HepG2 (cell line): Measurements from ENCODE around the gene RBM19. TPM values are rescaled to one million over a fixed set of nuclear protein-coding genes. Genes with fewer than 3 reads are reported as not detected.

Experiments
- ATAC-seq: fragments of 200-7000 bp; cut with Tn5 transposase; 3 replicates; pipeline ENCODE4 v1.9.1; 2020; ENCODE audit warnings: mild to moderate bottlenecking, moderate library complexity
- BruUV-seq: library from RNA; stranded (reverse); fragments of 400-500 nt; replicated peaks from 2 replicates; lab custom pipeline; 2021; lab: Mats Ljungman, UMichigan
- CTCF ChIA-PET: fragments of 300-600 bp; formaldehyde crosslinking; extraction: SDS; loops from one replicate; lab custom pipeline; 2021; ENCODE audit warnings: low total read pairs, inconsistent platforms, low intra/inter-chr PET ratio; lab: Yijun Ruan, JAX
- POLR2A ChIA-PET: fragments of 350-600 bp; sonication (Branson Sonifier 250); formaldehyde crosslinking; loops from one replicate; lab custom pipeline; 2020; ENCODE audit warnings: antibody characterized with exemption, inconsistent platforms; lab: Yijun Ruan, JAX
- DNase-seq: peaks from one replicate; pipeline ENCODE4 v3.0.0-alpha.2; 2015; ENCODE audit warnings: low spot score
- FAIRE-seq: peaks from 3 replicates; lab custom pipeline; 2011; peaks lifted over from hg19 to GRCh38; lab: Jason Lieb, UNC
- H2AFZ ChIP-seq: one replicate; pipeline ENCODE4 v1.6.1; 2011; ENCODE audit warnings: low read length, inconsistent platforms
- H3K27ac ChIP-seq: fragments of 300-600 bp; 3 replicates; pipeline ENCODE4 v1.8.0; 2011; ENCODE audit warnings: mixed run types, mild to moderate bottlenecking, mixed read lengths, low read length, inconsistent platforms; ENCODE audit not compliant: insufficient read depth; ENCODE audit errors: extremely low read length
- H3K27me3 ChIP-seq, 2 experiments: fragments of 200-600 bp in 1 of 2; 2 replicates in 1 of 2; 3 replicates in 1 of 2; pipeline versions ENCODE4 v1.6.0 to v1.8.0; 2011; ENCODE audit warnings: low read length in 2 of 2, mild to moderate bottlenecking in 2 of 2, moderate library complexity in 2 of 2, inconsistent platforms in 1 of 2; ENCODE audit not compliant: insufficient read depth in 2 of 2, control insufficient read depth in 1 of 2
- H3K36me3 ChIP-seq, 2 experiments: fragments of 200-600 bp in 1 of 2; replicated peaks in 1 of 2; 2 replicates in 1 of 2; 3 replicates in 1 of 2; pipeline versions ENCODE4 v1.5.1 to v1.8.0; 2011; ENCODE audit warnings: low read length in 2 of 2, inconsistent platforms in 1 of 2; ENCODE audit not compliant: insufficient read depth in 2 of 2, control insufficient read depth in 1 of 2
- H3K4me1 ChIP-seq: 2 replicates; pipeline ENCODE4 v1.5.1; 2012; ENCODE audit warnings: low read length, inconsistent platforms; ENCODE audit not compliant: insufficient read depth
- H3K4me2 ChIP-seq: 2 replicates; pipeline ENCODE4 v1.6.0; 2011; ENCODE audit warnings: low read depth, low read length, inconsistent platforms
- H3K4me3 ChIP-seq, 3 experiments: fragments of 200-600 bp in 1 of 3; sonication (generic), shearing (Covaris generic) in 1 of 3; replicated peaks in 1 of 3; 2 replicates each; pipeline ENCODE4 v1.5.1; 2011 to 2016; ENCODE audit warnings: low read length in 3 of 3, inconsistent platforms in 2 of 3, low read depth in 2 of 3, mild to moderate bottlenecking in 2 of 3, control low read depth in 1 of 3, mixed read lengths in 1 of 3; ENCODE audit not compliant: insufficient read depth in 1 of 3
- H3K79me2 ChIP-seq: one replicate; pipeline ENCODE4 v1.6.1; 2011; ENCODE audit warnings: low read length, inconsistent platforms; ENCODE audit not compliant: insufficient read depth
- H3K9ac ChIP-seq: 2 replicates; pipeline ENCODE4 v1.6.0; 2011; ENCODE audit warnings: mild to moderate bottlenecking, low read depth, low read length, inconsistent platforms; ENCODE audit not compliant: insufficient read depth
- H3K9me3 ChIP-seq: 2 replicates; pipeline ENCODE4 v1.5.1; 2012; ENCODE audit warnings: mild to moderate bottlenecking, low read length
- H4K20me1 ChIP-seq: 2 replicates; pipeline ENCODE4 v1.6.0; 2011; ENCODE audit warnings: inconsistent platforms, mild to moderate bottlenecking, low read length, moderate library complexity; ENCODE audit not compliant: insufficient read depth
- SMAD1 ChIP-seq: sonication (generic); formaldehyde crosslinking; IDR thresholded peaks from 2 replicates; pipeline ENCODE4 v1.4.0; 2020; ENCODE audit warnings: missing genetic modification reagents, low read depth, mild to moderate bottlenecking, borderline replicate concordance
- ZBTB40 ChIP-seq, 2 experiments: fragments of 450-650 bp in 1 of 2; sonication (generic) in 1 of 2; formaldehyde crosslinking in 1 of 2; IDR thresholded peaks; 2 replicates each; pipeline versions ENCODE4 v1.6.1 to v1.8.0; 2016 to 2022; ENCODE audit warnings: antibody characterized with exemption in 1 of 2, mild to moderate bottlenecking in 1 of 2, missing genetic modification reagents in 1 of 2
- WGBS: methylation state at CpG from one replicate; pipeline ENCODE4 v1.1.6; 2017; ENCODE audit warnings: low lambda C conversion rate; 5-methylcytosine and 5-hydroxymethylcytosine counted together
- in situ Hi-C: cut with HindIII; loops from 2 replicates; pipeline ENCODE4 v1.10.0; 2017; ENCODE audit warnings: low pct_unique_long_range_greater_than_20kb; ENCODE audit not compliant: extremely low pct_ligation_motif_present
- intact Hi-C: fragments of 100-400 bp; cut with micrococcal nuclease; formaldehyde crosslinking; loops from one replicate; pipeline ENCODE4 v1.10.0; 2022; ENCODE audit not compliant: unreplicated experiment
- polyA plus RNA-seq, 8 experiments: library from polyadenylated mRNA; depleted of rRNA in 3 of 8; stranded (reverse) in 7 of 8; unstranded in 1 of 8; fragments of >200 nt; fragmentation: Illumina TruSeq in 4 of 8; extraction: Trizol in 4 of 8; gene quantifications; 2 replicates each; pipeline versions ENCODE4 v1.2.1 to v1.2.3, GENCODE V29; 2011 to 2016; ENCODE audit warnings: low read depth in 4 of 8, missing spikeins in 1 of 8, mixed read lengths in 1 of 8; ENCODE audit not compliant: insufficient read depth in 1 of 8
- total RNA-seq, 5 experiments: library from RNA; depleted of rRNA; stranded (reverse); fragments of >200 nt; fragmentation: Illumina TruSeq; extraction: Trizol; gene quantifications; 2 replicates each; pipeline ENCODE4 v1.2.3, GENCODE V29; 2016; ENCODE audit warnings: low read depth in 1 of 5
- TF ChIP-seq, protein P1 (sequence below): sonication (generic); formaldehyde crosslinking; IDR thresholded peaks from 2 replicates; pipeline ENCODE4 v1.5.0; 2020; ENCODE audit warnings: mild to moderate bottlenecking, missing genetic modification reagents, borderline replicate concordance
- TF ChIP-seq, protein P2 (sequence below): sonication (generic); formaldehyde crosslinking; IDR thresholded peaks from 2 replicates; pipeline ENCODE4 v1.4.0; 2020; ENCODE audit warnings: low read depth, mild to moderate bottlenecking, missing genetic modification reagents

Gene RBM19
- total and polyA plus RNA-seq, 2 of the 13 experiments (the other 11 are each of a cell fraction or from before 2014, with no cell fraction given): 19.3 to 32.2 TPM

GRCh38 chr12:113813229-113813541 lies 152.9 kb downstream of the RBM19 start:
- no peak overlapping the region for H3K4me3 ChIP-seq
- ChIA-PET CTCF (no interaction called here), POLR2A (no interaction called here)
- peaks cover 40% of the 10 kb centered on the region for H3K4me1 ChIP-seq
- no peak for FAIRE-seq
- H3K9ac ChIP-seq: no peak overlapping the region
- H3K79me2 ChIP-seq: no peaks in the 10 kb centered on the region
- no peaks in the 10 kb centered on the region for H3K9me3 ChIP-seq
- intact Hi-C loops (no loop called here), in situ Hi-C loops (no loop called here)
- H4K20me1 ChIP-seq: no peaks in the 10 kb centered on the region
- 82% methylated on average over 6 of the region's 6 CpGs for WGBS
- H3K4me2 ChIP-seq: no peak overlapping the region
- H3K27me3 ChIP-seq: no peaks in the 10 kb centered on the region
- TF ChIP-seq, protein P1, sequence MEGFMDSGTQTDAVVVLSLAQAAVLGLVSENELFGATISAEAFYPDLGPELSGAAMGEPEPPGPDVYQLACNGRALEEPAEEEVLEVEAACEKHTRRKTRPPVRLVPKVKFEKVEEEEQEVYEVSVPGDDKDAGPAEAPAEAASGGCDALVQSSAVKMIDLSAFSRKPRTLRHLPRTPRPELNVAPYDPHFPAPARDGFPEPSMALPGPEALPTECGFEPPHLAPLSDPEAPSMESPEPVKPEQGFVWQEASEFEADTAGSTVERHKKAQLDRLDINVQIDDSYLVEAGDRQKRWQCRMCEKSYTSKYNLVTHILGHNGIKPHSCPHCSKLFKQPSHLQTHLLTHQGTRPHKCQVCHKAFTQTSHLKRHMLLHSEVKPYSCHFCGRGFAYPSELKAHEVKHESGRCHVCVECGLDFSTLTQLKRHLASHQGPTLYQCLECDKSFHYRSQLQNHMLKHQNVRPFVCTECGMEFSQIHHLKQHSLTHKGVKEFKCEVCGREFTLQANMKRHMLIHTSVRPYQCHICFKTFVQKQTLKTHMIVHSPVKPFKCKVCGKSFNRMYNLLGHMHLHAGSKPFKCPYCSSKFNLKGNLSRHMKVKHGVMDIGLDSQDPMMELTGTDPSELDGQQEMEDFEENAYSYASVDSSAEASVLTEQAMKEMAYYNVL: no peak
- TF ChIP-seq, protein P2, sequence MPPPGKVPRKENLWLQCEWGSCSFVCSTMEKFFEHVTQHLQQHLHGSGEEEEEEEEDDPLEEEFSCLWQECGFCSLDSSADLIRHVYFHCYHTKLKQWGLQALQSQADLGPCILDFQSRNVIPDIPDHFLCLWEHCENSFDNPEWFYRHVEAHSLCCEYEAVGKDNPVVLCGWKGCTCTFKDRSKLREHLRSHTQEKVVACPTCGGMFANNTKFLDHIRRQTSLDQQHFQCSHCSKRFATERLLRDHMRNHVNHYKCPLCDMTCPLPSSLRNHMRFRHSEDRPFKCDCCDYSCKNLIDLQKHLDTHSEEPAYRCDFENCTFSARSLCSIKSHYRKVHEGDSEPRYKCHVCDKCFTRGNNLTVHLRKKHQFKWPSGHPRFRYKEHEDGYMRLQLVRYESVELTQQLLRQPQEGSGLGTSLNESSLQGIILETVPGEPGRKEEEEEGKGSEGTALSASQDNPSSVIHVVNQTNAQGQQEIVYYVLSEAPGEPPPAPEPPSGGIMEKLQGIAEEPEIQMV (CRISPR knock-in tag): no peak
- TF ChIP-seq SMAD1 (CRISPR knock-in tag) (no peak), ZBTB40 (IDR thresholded peaks at IDR 0.05) (peak; percentile 61), ZBTB40 (CRISPR knock-in tag; IDR thresholded peaks at IDR 0.05) (peak; percentile 73; the same call in 1 of the 2 replicates)
- TF ChIP-seq, all 625 proteins: peak for 1
- Histone ChIP-seq H3K27ac (no peak overlapping the region), H3K36me3 (peaks cover 0 to 5% of the 10 kb centered on the region in 2 experiments; a peak in 1 of 5 replicates), H2AFZ (no peak overlapping the region)
- DNase-seq (no peak), ATAC-seq (no peak)
- no TSS peak for BruUV-seq
